NCI-H2029 (cell line): ENCODE measurements around the gene RNF148.
"Not testable (repeated sequence)": the region's sequence is repeated elsewhere in the genome, so short reads cannot be mapped to it uniquely, and the experiment has no call there.

ENCODE experiments used
- DNase-seq: peaks from one replicate; lab custom pipeline; 2025; lab: John Stamatoyannopoulos, UW

Gene RNF148

GRCh38 chr7:122691569-122692235 is 11.0 kb downstream of the RNF148 start:
- DNase-seq: no peak

- no peak for DNase-seq
Measured at GRCh38 chr7:122689346-122690109, 13.2 kb downstream of the RNF148 start.

GRCh38 chr7:122688400-122688998 is 14.2 kb downstream of the RNF148 start:
- no peak for DNase-seq

GRCh38 chr7:122686360-122686878 is 16.3 kb downstream of the RNF148 start:
- DNase-seq: no peak

DNA sequence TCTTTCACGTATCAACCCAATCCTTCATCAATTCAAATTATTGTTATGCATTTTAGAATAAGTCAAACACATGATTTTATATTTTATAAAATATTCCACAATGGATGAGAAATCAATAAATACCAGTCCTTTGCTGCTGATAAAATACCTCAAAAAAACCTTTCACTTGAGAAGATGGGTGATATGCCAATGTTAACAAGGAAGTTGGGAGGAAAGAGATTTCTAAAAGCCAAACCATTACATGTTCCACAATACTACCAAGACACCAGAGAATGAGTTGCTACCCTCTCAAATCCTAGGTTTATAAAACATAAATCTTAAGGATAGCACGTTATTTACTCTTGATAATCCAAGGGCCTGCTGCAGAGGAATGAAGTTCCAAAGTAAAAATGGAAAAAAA is 18.2 kb downstream of the RNF148 start:
- DNase-seq: no peak

- no peak for DNase-seq
Measured at GRCh38 chr7:122682815-122683550, 19.7 kb downstream of the RNF148 start.

- DNase-seq: not testable (repeated sequence)
Measured at GRCh38 chr7:122681186-122681585, 21.5 kb downstream of the RNF148 start.

DNA sequence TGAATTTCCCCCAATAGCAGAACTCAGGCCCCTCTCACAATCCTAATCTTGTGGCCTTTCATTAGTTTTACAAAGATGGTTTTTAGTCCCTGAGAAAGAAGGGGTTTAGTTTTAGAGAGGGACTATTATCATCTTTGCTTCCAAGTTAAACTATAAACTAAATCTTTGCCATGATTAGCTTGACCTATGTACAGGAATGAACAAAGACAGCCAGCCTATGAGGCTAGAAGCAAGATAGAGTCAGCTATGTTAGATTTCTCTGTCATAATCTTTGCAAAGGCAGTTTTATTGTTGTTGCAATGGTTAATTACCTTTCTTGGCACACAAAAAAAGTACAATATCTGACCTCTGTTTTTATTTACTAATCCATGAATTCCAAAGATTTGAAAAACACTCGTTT is 22.9 kb downstream of the RNF148 start:
- no peak for DNase-seq

- peak; percentile 63 for DNase-seq
Measured at GRCh38 chr7:122679269-122679709, 23.4 kb downstream of the RNF148 start.

GRCh38 chr7:122677149-122677548 is 25.6 kb downstream of the RNF148 start:
- DNase-seq: no peak

- peak; percentile 84 for DNase-seq
Measured at GRCh38 chr7:122676466-122676865, 26.3 kb downstream of the RNF148 start.

GRCh38 chr7:122675621-122676020 is 27.1 kb downstream of the RNF148 start:
- DNase-seq: no peak

DNA sequence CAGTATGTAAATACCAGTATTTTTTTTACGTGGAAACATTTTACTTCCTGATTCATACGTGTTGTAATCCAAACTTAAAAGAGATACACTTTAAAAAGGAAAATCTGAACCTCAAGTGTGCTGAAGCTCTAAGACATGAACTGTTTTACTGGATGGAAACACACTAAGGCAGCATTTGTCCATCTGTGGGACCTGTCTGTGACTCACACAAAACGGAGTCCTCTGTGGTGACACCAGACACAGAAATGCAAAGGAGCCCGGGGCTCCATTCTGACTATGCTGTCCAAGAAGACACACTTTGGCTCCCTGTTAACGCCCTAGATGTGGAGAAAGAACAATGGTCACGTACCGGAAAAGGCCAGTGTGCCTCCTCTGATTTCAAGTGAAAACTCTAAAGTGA is 27.7 kb downstream of the RNF148 start:
- no peak for DNase-seq

DNA sequence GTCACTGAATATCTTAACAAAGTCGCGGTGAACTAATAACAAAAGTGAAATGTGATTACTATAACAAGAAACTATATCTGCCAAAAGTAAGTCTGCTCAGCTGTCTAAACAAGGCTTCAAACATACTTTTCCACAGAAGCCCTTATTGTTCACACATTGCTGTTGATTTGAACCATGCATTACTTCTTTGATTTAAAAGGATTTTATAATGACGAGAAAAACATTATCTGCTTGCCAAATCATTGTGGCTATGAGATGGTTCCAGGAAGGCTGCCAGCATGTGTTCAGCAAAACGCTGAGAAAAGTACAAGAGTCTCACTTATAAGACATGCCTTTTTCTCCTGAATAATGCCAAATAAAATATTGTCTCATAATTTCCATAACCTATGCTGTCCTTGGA is 28.2 kb downstream of the RNF148 start:
- peak; percentile 33 for DNase-seq

DNA sequence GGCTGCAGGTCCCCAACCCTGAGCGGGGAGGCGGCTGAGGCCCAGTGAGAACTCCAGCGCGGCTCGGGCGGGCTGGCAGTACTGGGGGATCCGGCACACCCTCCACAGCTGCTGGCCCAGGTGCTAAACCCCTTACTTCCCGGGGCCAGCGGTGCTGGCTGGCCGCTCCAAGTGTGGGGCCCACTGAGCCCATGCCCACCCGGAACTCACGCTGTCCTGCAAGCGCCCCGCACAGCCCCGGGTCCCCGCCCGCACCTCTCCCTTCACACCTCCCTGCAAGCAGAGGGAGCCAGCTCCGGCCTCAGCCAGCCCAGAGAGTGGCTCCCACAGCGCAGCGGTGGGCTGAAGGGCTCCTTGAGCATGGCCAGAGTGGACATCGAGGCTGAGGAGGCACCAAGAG is 28.8 kb downstream of the RNF148 start:
- no peak for DNase-seq

- DNase-seq: no peak
Measured at GRCh38 chr7:122672536-122672935, 30.2 kb downstream of the RNF148 start.

- DNase-seq: no peak
Measured at GRCh38 chr7:122663733-122664132, 39.0 kb downstream of the RNF148 start.

GRCh38 chr7:122658856-122659255 is 43.9 kb downstream of the RNF148 start:
- DNase-seq: no peak

- no peak for DNase-seq
Measured at GRCh38 chr7:122653685-122654084, 49.0 kb downstream of the RNF148 start.

GRCh38 chr7:122652876-122653275 is 49.8 kb downstream of the RNF148 start:
- DNase-seq: peak; percentile 74
